ENCODE results near the gene FRAT1.
A peak's percentile ranks its signal among the peaks of the same experiment; 100 is the strongest.

Gene FRAT1

DNA sequence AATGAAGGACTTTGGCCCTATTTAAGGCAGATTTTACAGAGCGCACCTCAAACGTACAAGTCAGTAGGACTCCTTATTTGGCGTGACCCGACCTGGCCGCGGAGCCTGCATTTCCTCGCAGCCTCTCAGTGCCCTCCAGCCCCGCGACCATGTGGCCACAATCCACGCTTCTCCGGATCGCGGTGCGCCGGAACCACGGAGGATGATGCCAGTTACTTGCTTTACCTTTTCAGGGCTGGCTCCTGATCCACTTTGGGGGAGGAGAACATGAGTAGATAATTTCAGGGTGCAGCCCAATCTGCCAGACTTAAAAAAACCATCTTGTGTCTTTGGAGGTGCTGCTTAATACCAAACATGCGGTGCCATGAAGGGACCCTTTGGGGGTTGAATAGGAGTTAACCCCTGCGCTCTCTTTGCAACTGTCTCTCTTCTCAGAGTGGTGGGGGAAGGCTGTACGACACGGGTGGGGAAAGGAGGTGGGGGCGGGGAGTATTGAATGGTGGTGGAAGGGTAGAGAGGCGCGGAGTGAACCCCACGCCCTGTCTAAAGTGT, 1.5 kb downstream of the FRAT1 start:
- ChIA-PET CTCF (interaction anchor here (0.5 to 1.3 kb wide), 4 partner anchors 12 to 87 kb away, joined by 3 to 4 read pairs (median 3); partner anchors contain the start of gene ARHGAP19), POLR2A (ENCODE audit: low non-redundant PET) (interaction anchor here (1.6 kb wide), 1 partner anchor 12 kb away, joined by 10 read pairs; no protein-coding TSS in a partner anchor)
- TF ChIP-seq, protein P1, sequence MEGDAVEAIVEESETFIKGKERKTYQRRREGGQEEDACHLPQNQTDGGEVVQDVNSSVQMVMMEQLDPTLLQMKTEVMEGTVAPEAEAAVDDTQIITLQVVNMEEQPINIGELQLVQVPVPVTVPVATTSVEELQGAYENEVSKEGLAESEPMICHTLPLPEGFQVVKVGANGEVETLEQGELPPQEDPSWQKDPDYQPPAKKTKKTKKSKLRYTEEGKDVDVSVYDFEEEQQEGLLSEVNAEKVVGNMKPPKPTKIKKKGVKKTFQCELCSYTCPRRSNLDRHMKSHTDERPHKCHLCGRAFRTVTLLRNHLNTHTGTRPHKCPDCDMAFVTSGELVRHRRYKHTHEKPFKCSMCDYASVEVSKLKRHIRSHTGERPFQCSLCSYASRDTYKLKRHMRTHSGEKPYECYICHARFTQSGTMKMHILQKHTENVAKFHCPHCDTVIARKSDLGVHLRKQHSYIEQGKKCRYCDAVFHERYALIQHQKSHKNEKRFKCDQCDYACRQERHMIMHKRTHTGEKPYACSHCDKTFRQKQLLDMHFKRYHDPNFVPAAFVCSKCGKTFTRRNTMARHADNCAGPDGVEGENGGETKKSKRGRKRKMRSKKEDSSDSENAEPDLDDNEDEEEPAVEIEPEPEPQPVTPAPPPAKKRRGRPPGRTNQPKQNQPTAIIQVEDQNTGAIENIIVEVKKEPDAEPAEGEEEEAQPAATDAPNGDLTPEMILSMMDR (conservative IDR thresholded peaks at IDR 0.05; ENCODE audit: low read depth) = no peak
- H3K27ac ChIP-seq = peak overlapping the region; percentile 90
- DNase-seq (ENCODE audit: low spot score) = no peak

DNA sequence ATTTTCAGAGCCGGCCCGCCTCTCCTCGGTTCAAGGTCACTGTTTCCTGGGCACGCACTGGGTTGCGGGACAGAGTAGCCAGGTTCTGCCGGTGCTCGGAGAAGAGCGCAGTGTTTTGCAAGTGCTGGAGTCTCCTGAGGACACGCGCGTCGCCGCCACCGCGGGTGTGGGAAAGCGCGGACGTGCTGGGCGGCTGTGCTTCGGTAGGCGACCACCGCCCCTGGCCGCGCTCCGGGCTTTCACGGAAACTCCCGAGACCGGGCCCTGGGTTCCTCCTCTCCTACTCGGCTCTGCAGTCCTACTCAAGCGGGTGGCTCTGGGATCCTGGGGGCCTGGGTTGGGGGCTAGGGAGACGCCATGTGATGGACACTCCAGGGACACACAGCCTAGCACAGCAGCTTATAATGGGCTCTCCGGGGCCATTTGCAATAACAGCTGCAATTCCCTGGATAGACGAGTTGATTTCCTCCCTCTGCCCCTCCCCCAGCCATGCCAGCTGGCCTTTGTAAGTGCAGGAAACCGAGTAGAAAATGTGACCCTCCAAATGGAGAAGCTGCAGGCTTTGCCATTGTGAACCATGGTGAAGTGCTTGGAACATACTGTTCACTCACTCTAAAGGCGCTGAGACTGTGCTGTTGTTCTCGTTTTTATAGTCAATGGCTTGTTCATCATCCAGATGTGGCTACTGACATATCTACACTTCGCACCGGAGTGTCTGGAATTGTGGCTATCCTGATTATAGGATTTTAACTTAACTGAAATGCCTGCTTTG, 2.1 kb downstream of the FRAT1 start:
- CTCF ChIA-PET = no interaction called here
- TF ChIP-seq, protein P1 (conservative IDR thresholded peaks at IDR 0.05; ENCODE audit: low read depth) = no peak
- H3K27ac ChIP-seq = no peak overlapping the region
- DNase-seq (ENCODE audit: low spot score) = no peak
- POLR2A ChIA-PET (ENCODE audit: low non-redundant PET) = no interaction called here

DNA sequence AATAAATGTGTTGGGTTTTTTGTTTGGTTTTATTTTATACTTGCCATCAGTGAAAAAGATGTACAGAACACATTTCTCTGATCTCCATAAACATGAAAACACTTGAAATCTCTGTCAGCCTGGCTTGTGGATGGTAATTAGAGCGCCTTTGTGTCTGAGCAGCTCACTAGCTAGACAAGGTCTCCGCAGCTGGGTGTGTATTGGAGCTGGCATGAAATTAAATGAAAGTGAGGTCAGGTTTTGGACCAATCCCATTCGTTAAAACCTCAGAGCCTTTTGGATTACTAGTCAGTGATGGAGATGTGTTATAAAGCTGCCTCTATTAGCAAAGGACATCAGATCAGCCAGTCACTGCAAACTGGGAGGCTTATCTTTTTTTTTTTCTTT, 2.7 kb downstream of the FRAT1 start:
- ChIA-PET POLR2A (ENCODE audit: low non-redundant PET) (no interaction called here), CTCF (no interaction called here)
- DNase-seq (ENCODE audit: low spot score) = no peak
- TF ChIP-seq, protein P1 (conservative IDR thresholded peaks at IDR 0.05; ENCODE audit: low read depth) = no peak
- no peak overlapping the region for H3K27ac ChIP-seq

DNA sequence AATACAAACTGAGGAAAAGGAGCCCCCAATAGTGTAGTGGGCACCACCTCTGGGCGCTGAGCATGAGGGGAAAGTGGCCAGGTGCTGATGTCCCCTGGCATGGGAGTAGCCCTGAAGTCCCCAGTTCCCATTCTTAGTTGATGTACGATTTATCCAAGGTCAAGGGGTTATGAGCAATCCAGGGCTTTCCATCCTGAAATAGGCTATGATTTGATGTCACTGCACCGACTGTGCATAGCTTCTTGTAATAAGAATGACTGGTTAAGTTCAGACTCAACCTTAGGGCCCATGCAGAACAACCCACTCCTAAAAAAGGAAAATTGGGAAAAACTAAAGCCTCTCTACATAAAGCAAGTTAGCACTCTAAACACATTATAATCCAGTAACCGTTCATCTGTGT, 4.4 kb downstream of the FRAT1 start:
- TF ChIP-seq, protein P1 (conservative IDR thresholded peaks at IDR 0.05; ENCODE audit: low read depth) = no peak
- no peak for DNase-seq (ENCODE audit: low spot score)
- no peak overlapping the region for H3K27ac ChIP-seq
- ChIA-PET POLR2A (ENCODE audit: low non-redundant PET) (no interaction called here), CTCF (no interaction called here)

DNA sequence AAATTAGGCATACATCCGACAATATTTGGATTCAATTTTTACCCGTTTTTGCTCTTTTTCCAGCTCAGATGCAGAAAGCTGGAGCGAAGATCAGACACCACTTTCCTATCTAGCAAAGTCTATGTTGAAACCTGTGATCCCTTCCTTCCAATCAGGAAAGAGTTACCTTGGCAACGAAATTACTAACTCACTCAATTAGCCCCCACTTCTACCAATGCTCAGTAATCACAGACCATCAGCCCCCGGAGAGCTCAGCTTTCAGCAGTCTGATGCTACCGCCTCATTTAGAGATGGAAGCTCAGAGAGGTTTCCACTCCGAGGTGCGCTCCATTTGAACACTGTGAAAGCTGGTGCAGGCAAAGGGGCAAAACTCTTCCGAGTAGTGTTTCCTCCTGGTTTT, 6.7 kb downstream of the FRAT1 start:
- H3K27ac ChIP-seq = no peak overlapping the region
- CTCF ChIA-PET = no interaction called here
- TF ChIP-seq, protein P1 (conservative IDR thresholded peaks at IDR 0.05; ENCODE audit: low read depth) = no peak
- POLR2A ChIA-PET (ENCODE audit: low non-redundant PET) = no interaction called here
- DNase-seq (ENCODE audit: low spot score) = no peak

DNA sequence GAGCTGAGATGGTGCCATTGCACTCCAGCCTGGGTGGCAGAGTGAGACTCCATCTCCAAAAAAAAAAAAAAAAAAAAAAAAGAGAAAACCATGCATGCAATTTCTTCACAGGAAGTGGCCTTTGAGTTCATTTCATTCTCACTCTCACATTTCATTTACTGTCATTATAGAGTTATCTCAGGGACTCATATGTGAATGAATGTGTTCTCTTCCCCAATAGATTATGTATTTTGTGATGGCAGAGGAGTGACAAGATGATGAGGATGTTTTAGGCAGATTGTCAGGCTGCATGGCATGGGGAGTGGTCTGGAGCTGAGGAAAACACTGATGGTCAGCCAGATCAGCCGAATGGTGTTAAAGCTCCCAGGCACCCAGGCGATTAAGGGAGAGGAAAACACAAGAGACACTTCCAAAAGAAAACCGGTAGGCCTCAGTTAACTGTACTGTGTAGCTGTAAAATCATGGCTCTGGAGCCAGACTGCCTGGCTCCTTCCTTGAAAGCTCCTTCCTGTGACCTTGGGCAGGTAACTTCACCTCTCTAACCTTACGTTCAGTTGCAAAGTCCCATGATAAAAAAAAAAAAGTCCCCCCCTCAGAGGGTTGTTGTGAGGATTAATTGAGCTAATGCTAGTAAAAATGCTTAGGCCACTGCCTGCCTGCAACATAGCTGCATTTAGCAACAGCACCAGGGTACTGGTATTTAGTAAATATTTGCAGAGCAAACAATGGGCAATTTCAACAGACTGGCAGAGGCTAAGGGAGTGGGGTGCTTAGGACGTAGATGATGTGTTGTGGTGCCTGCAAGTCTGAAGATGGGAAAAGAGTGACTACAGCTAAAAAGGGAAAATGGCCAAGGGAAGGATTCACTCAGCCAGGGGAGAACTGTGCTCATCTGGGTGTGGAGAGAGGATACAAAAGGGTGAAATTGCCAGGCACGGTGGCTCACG, 8.6 kb downstream of the FRAT1 start:
- TF ChIP-seq, protein P1 (conservative IDR thresholded peaks at IDR 0.05; ENCODE audit: low read depth) = no peak
- DNase-seq (ENCODE audit: low spot score) = no peak
- ChIA-PET CTCF (interaction anchor here (0.5 kb wide), 1 partner anchor 20 kb away, joined by 3 read pairs; no protein-coding TSS in a partner anchor), POLR2A (ENCODE audit: low non-redundant PET) (no interaction called here)
- no peak overlapping the region for H3K27ac ChIP-seq

Measured in RWPE1 (cell line).